SK-MEL-5 (cell line): Measurements from ENCODE around the gene PCDHGB1. TPM values are rescaled to one million over a fixed set of nuclear protein-coding genes. Genes with fewer than 3 reads are reported as not detected.
"Not testable (repeated sequence)": the region's sequence is repeated elsewhere in the genome, so short reads cannot be mapped to it uniquely, and the experiment has no call there.

ENCODE experiments used
- DNase-seq: peaks from one replicate; pipeline ENCODE4 v3.0.0-alpha.2; 2016; ENCODE audit warnings: low read depth, low spot score
- in situ Hi-C: cut with HindIII; loops from 2 replicates; pipeline ENCODE4 v1.10.0; 2016; ENCODE audit warnings: low sequenced_read_pairs, high pct_unique_total_duplicates, low pct_unique_long_range_greater_than_20kb
- total RNA-seq: library from RNA; depleted of rRNA; stranded (reverse); fragments of >200 nt; shearing (Covaris generic); gene quantifications from 2 replicates; pipeline ENCODE4 v1.2.3, GENCODE V29; 2014; rRNA removed

Gene PCDHGB1
- total RNA-seq, 1 experiment from 2014 or later = 1.6 TPM

DNA sequence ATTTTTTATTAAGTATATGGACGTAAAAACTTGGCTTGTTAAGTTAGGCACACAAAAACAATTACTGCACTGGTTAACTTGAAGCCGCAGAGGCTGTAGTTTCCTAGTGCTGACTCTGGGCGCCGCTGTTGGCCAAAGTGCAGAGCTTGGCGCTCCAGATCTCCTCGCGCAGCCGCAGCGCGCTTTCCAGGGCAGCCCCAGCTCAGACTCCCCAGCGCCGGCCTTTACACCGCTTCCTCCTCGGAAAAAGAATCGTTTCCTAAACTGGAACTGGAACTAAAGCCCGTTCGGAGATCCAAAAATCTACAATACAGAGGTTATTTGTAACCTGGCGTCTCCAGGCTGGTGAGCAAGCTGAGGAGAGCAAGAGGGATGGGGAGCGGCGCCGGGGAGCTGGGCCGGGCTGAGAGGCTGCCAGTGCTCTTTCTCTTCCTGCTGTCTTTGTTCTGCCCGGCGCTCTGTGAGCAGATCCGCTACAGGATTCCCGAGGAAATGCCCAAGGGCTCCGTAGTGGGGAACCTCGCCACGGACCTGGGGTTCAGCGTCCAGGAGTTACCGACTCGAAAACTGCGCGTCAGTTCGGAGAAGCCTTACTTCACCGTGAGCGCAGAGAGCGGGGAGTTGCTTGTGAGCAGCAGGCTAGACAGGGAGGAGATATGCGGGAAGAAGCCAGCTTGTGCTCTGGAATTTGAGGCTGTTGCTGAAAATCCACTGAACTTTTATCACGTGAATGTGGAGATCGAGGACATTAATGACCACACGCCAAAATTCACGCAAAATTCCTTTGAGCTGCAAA, 48.1 kb downstream of the PCDHGB1 start, which contains the start of gene PCDHGB5:
PCDHGB5 (plus strand) TSS at position 192 of the 796 bp plus-strand sequence; CDS start at position 373, 181 bp downstream.
- in situ Hi-C loops, DNase-seq: not testable (repeated sequence)

GRCh38 chr5:141398608-141399007, 48.7 kb downstream of the PCDHGB1 start:
- in situ Hi-C loops = no loop called here
- DNase-seq = no peak

GRCh38 chr5:141399555-141400258, 49.8 kb downstream of the PCDHGB1 start:
- in situ Hi-C loops = no loop called here

More at GRCh38 chr5:141399555-141400258, 49.8 kb downstream of the PCDHGB1 start:
- no peak for DNase-seq

Other genes with a start within 250 kb of the PCDHGB1 start
- 0.13 and 0.21 TPM in 2 replicates for gene PCDHB3, start 249.6 kb upstream of the PCDHGB1 start, total RNA-seq
- gene PCDHB4, start 228.3 kb upstream of the PCDHGB1 start, total RNA-seq = 0.40 and 0.43 TPM in 2 replicates
- gene PCDHB5, start 214.9 kb upstream of the PCDHGB1 start, total RNA-seq = 2.0 and 3.1 TPM in 2 replicates
- 0.21 and 0.43 TPM in 2 replicates for gene PCDHB6, start 200.0 kb upstream of the PCDHGB1 start, total RNA-seq
- 0.24 and 0.29 TPM in 2 replicates for gene PCDHB7, start 177.5 kb upstream of the PCDHGB1 start, total RNA-seq
- 0.43 and 0.74 TPM in 2 replicates for gene PCDHB8, start 172.3 kb upstream of the PCDHGB1 start, total RNA-seq
- gene PCDHB16, start 167.7 kb upstream of the PCDHGB1 start, total RNA-seq = 0.55 and 0.75 TPM in 2 replicates
- gene PCDHB9, start 162.9 kb upstream of the PCDHGB1 start, total RNA-seq = 0.05 and 0.90 TPM in 2 replicates
- 0.37 and 0.40 TPM in 2 replicates for gene PCDHB10, start 157.7 kb upstream of the PCDHGB1 start, total RNA-seq
- 0.55 and 0.75 TPM in 2 replicates for gene PCDHB11, start 150.5 kb upstream of the PCDHGB1 start, total RNA-seq
- gene PCDHB12, start 141.4 kb upstream of the PCDHGB1 start, total RNA-seq = 0.24 and 0.42 TPM in 2 replicates
- 0.66 and 0.77 TPM in 2 replicates for gene PCDHB13, start 136.2 kb upstream of the PCDHGB1 start, total RNA-seq
- 0.24 and 0.40 TPM in 2 replicates for gene PCDHB14, start 126.8 kb upstream of the PCDHGB1 start, total RNA-seq
- gene PCDHB15, start 104.7 kb upstream of the PCDHGB1 start, total RNA-seq = 1.1 and 1.6 TPM in 2 replicates
- gene SLC25A2, start 46.0 kb upstream of the PCDHGB1 start, total RNA-seq = 0.11 TPM in 1 of 2 replicates, not detected in the other
- gene TAF7, start 29.3 kb upstream of the PCDHGB1 start, total RNA-seq = 60.5 and 60.9 TPM in 2 replicates
- gene PCDHGA1, start 19.6 kb upstream of the PCDHGB1 start, total RNA-seq = 0.63 and 0.67 TPM in 2 replicates
- 1.7 and 2.0 TPM in 2 replicates for gene PCDHGA2, start 11.3 kb upstream of the PCDHGB1 start, total RNA-seq
- gene PCDHGA3, start 6.3 kb upstream of the PCDHGB1 start, total RNA-seq = 0.32 TPM in 1 of 2 replicates, not detected in the other
- gene PCDHGA4, start 4.9 kb downstream of the PCDHGB1 start, total RNA-seq = 1.4 and 1.6 TPM in 2 replicates
- gene PCDHGB2, start 9.9 kb downstream of the PCDHGB1 start, total RNA-seq = 1.5 and 1.7 TPM in 2 replicates
- gene PCDHGA5, start 14.1 kb downstream of the PCDHGB1 start, total RNA-seq = 0.56 and 0.66 TPM in 2 replicates
- 0.21 and 0.53 TPM in 2 replicates for gene PCDHGB3, start 20.1 kb downstream of the PCDHGB1 start, total RNA-seq
- 1.8 and 2.4 TPM in 2 replicates for gene PCDHGA6, start 23.8 kb downstream of the PCDHGB1 start, total RNA-seq
- 0.71 and 1.6 TPM in 2 replicates for gene PCDHGA7, start 32.6 kb downstream of the PCDHGB1 start, total RNA-seq
- gene PCDHGB4, start 37.6 kb downstream of the PCDHGB1 start, total RNA-seq = 0.08 and 0.26 TPM in 2 replicates
- gene PCDHGA8, start 42.5 kb downstream of the PCDHGB1 start, total RNA-seq = 0.05 and 0.13 TPM in 2 replicates
- 0.29 and 0.50 TPM in 2 replicates for gene PCDHGB5, start 47.8 kb downstream of the PCDHGB1 start, total RNA-seq
- 0.03 and 0.45 TPM in 2 replicates for gene PCDHGA9, start 52.7 kb downstream of the PCDHGB1 start, total RNA-seq
- gene PCDHGB6, start 57.9 kb downstream of the PCDHGB1 start, total RNA-seq = 0.21 and 0.40 TPM in 2 replicates
- gene PCDHGA10, start 62.9 kb downstream of the PCDHGB1 start, total RNA-seq = 0.18 and 0.21 TPM in 2 replicates
- gene PCDHGB7, start 67.6 kb downstream of the PCDHGB1 start, total RNA-seq = 7.4 and 8.6 TPM in 2 replicates
- gene PCDHGA11, start 71.0 kb downstream of the PCDHGB1 start, total RNA-seq = 0.21 and 0.58 TPM in 2 replicates
- 10.0 and 13.8 TPM in 2 replicates for gene PCDHGA12, start 80.4 kb downstream of the PCDHGB1 start, total RNA-seq
- 9.8 and 12.5 TPM in 2 replicates for gene PCDHGC3, start 125.9 kb downstream of the PCDHGB1 start, total RNA-seq
- gene PCDHGC4, start 134.9 kb downstream of the PCDHGB1 start, total RNA-seq = 0.11 TPM in 1 of 2 replicates, not detected in the other
- 0.05 and 0.19 TPM in 2 replicates for gene PCDHGC5, start 139.0 kb downstream of the PCDHGB1 start, total RNA-seq